ENCODE results near the gene RNGTT.

RNGTT gene

DNA sequence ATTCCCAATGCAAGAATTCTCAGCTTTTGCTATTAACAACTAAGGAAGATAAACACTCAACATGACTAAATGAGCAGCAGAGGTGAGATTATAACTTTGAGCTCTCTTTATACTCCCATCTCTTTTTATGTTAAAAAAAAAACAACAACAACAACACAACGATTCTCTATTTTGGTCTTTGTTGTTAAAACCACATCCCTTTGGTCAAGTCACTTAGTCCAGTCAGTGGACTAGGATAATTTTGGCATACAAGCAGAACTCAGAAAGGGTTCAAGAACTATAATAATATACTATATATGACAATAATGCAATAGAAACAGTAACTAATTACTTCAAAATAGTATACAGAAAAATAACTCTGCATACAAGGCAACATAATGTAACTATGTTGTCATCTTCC lies 312.4 kb downstream of the RNGTT start:
- in situ Hi-C loops (cut with MboI; ENCODE audit: low sequenced_read_pairs, unreplicated experiment): no loop called here

DNA sequence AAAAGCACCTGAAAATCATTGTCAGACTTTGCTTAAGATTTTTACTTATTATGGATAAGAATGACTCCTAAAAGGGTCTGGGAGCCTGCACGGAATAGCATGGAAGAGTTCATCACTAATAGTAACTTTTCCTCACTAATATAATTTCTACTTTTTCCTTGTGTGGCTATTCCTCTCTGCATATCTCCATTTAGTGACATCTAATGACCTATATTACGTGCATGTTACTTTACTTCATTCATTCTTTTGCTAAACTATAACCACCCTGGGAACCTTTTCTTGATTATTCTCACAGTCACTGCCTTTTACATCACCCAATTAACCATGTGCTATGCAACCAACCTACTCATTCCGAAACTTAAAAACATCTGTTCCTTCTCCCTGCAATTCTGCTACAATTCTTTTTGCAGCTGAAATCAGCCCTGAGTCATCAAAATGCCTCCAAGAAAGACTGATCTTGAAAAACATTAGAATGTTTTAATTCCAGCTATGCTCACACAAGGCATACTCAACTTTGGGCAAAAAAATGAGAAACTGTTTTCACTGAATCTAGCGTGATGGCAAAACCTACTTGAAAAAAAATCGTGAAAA lies 313.3 kb downstream of the RNGTT start:
- TF ChIP-seq, protein P1, sequence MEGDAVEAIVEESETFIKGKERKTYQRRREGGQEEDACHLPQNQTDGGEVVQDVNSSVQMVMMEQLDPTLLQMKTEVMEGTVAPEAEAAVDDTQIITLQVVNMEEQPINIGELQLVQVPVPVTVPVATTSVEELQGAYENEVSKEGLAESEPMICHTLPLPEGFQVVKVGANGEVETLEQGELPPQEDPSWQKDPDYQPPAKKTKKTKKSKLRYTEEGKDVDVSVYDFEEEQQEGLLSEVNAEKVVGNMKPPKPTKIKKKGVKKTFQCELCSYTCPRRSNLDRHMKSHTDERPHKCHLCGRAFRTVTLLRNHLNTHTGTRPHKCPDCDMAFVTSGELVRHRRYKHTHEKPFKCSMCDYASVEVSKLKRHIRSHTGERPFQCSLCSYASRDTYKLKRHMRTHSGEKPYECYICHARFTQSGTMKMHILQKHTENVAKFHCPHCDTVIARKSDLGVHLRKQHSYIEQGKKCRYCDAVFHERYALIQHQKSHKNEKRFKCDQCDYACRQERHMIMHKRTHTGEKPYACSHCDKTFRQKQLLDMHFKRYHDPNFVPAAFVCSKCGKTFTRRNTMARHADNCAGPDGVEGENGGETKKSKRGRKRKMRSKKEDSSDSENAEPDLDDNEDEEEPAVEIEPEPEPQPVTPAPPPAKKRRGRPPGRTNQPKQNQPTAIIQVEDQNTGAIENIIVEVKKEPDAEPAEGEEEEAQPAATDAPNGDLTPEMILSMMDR (IDR thresholded peaks at IDR 0.05; ENCODE audit: borderline replicate concordance, control extremely low read depth, extremely low read depth, insufficient read depth, missing control alignments): no peak
- in situ Hi-C loops (cut with MboI; ENCODE audit: low sequenced_read_pairs, unreplicated experiment): no loop called here
- DNase-seq (ENCODE audit: low spot score): peak; percentile 62

More for the DNA sequence above, 312.4 kb downstream of the RNGTT start:
- TF ChIP-seq, protein P1 (IDR thresholded peaks at IDR 0.05; ENCODE audit: borderline replicate concordance, control extremely low read depth, extremely low read depth, insufficient read depth, missing control alignments): no peak
- no peak for DNase-seq (ENCODE audit: low spot score)

GRCh38 chr6:88641178-88641903 lies 322.1 kb downstream of the RNGTT start:
- TF ChIP-seq, protein P1 (IDR thresholded peaks at IDR 0.05; ENCODE audit: borderline replicate concordance, control extremely low read depth, extremely low read depth, insufficient read depth, missing control alignments): no peak
- in situ Hi-C loops (cut with MboI; ENCODE audit: low sequenced_read_pairs, unreplicated experiment): no loop called here
- DNase-seq (ENCODE audit: low spot score): peak; percentile 41

GRCh38 chr6:88637761-88638545 lies 325.5 kb downstream of the RNGTT start:
- no peak for DNase-seq (ENCODE audit: low spot score)
- TF ChIP-seq, protein P1 (IDR thresholded peaks at IDR 0.05; ENCODE audit: borderline replicate concordance, control extremely low read depth, extremely low read depth, insufficient read depth, missing control alignments): no peak
- in situ Hi-C loops (cut with MboI; ENCODE audit: low sequenced_read_pairs, unreplicated experiment): no loop called here

- DNase-seq (ENCODE audit: low spot score): no peak
- TF ChIP-seq, protein P1 (IDR thresholded peaks at IDR 0.05; ENCODE audit: borderline replicate concordance, control extremely low read depth, extremely low read depth, insufficient read depth, missing control alignments): no peak
- in situ Hi-C loops (cut with MboI; ENCODE audit: low sequenced_read_pairs, unreplicated experiment): no loop called here
Observed at GRCh38 chr6:88636871-88637270, 326.5 kb downstream of the RNGTT start.

DNA sequence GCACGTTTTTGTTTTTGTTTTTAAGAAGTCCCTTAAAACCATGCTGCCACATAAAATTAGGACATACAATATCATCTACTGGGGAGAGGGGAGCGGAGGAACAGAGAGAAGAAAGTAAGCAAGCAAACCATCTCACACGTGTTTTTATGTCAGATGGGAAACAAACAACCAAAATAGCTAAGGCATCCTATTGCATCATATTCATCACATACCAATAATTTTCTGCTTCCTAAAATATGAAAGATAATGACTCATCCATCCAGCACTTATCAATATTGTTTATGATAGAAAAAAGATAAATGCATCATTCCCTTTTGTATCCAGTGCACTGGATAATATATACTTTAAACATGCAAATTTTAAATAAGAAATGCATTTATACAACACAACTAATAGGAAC lies 329.6 kb downstream of the RNGTT start:
- in situ Hi-C loops (cut with MboI; ENCODE audit: low sequenced_read_pairs, unreplicated experiment): no loop called here
- TF ChIP-seq, protein P1 (IDR thresholded peaks at IDR 0.05; ENCODE audit: borderline replicate concordance, control extremely low read depth, extremely low read depth, insufficient read depth, missing control alignments): no peak
- DNase-seq (ENCODE audit: low spot score): no peak

All from GM13976 (cell line).